Karpas-422 (cell line): ENCODE data around the gene RAB30. TPM values are rescaled to one million over a fixed set of nuclear protein-coding genes. Genes with fewer than 3 reads are reported as not detected.
"Not testable (repeated sequence)": the region's sequence is repeated elsewhere in the genome, so short reads cannot be mapped to it uniquely, and the experiment has no call there.

Experiments used
- DNase-seq: peaks from one replicate; pipeline ENCODE4 v3.0.0-alpha.2; 2015
- H2AFZ ChIP-seq: fragments of 200-600 bp; sonication (generic); 2 replicates; pipeline ENCODE4 v1.6.1; 2014; ENCODE audit warnings: antibody characterized with exemption, low read length, mixed read lengths
- H3K27ac ChIP-seq: fragments of 200-600 bp; sonication (generic); 2 replicates; pipeline ENCODE4 v1.5.1; 2014; ENCODE audit warnings: mild to moderate bottlenecking, low read length, moderate library complexity
- H3K27me3 ChIP-seq: fragments of 200-600 bp; sonication (generic); 2 replicates; pipeline ENCODE4 v1.6.1; 2014; ENCODE audit warnings: low read length, mixed read lengths
- H3K36me3 ChIP-seq: fragments of 200-600 bp; sonication (generic); 2 replicates; pipeline ENCODE4 v1.6.1; 2014; ENCODE audit warnings: low read length, mixed read lengths; ENCODE audit not compliant: insufficient read depth
- H3K4me1 ChIP-seq: fragments of 200-600 bp; sonication (generic); 2 replicates; pipeline ENCODE4 v1.6.1; 2014; ENCODE audit warnings: mild to moderate bottlenecking, low read length, mixed read lengths
- H3K4me2 ChIP-seq: fragments of 200-600 bp; sonication (generic); 2 replicates; pipeline ENCODE4 v1.6.1; 2014; ENCODE audit warnings: low read length, low read depth, mild to moderate bottlenecking; ENCODE audit not compliant: poor library complexity, severe bottlenecking
- H3K4me3 ChIP-seq: fragments of 200-600 bp; sonication (generic); 2 replicates; pipeline ENCODE4 v1.5.1; 2014; ENCODE audit warnings: mild to moderate bottlenecking, antibody characterized with exemption, low read length, mixed read lengths
- H3K79me2 ChIP-seq: fragments of 200-600 bp; sonication (generic); 2 replicates; pipeline ENCODE4 v1.6.1; 2014; ENCODE audit warnings: mild to moderate bottlenecking, low read length, mixed read lengths
- H3K9ac ChIP-seq: fragments of 200-600 bp; sonication (generic); 2 replicates; pipeline ENCODE4 v1.6.0; 2014; ENCODE audit warnings: low read length
- H3K9me2 ChIP-seq: fragments of 200-600 bp; sonication (generic), shearing (Covaris generic); replicated peaks from 2 replicates; pipeline ENCODE4 v1.6.0; 2014; ENCODE audit warnings: mild to moderate bottlenecking, low read length, moderate library complexity; ENCODE audit not compliant: insufficient read depth
- H3K9me3 ChIP-seq: fragments of 300-700, 200-600 bp; sonication (generic); 2 replicates; pipeline ENCODE4 v1.6.1; 2014; ENCODE audit warnings: low read length, mixed read lengths
- H4K20me1 ChIP-seq: fragments of 200-600 bp; sonication (generic); 2 replicates; pipeline ENCODE4 v1.6.1; 2014; ENCODE audit warnings: mild to moderate bottlenecking, antibody characterized with exemption, low read length, low read depth; ENCODE audit not compliant: insufficient read depth
- total RNA-seq: library from RNA; depleted of rRNA; stranded (reverse); fragments of >200 nt; shearing (Covaris generic); gene quantifications from 2 replicates; pipeline ENCODE4 v1.2.3, GENCODE V29; 2014; ENCODE audit warnings: low replicate concordance

The RAB30 gene
- total RNA-seq, 1 experiment from 2014 or later, result 66.5 TPM

- Histone ChIP-seq H3K27me3 (no peaks in the 10 kb centered on the region), H3K4me3 (no peak overlapping the region), H3K4me2 (peak overlapping the region; percentile 13), H3K79me2 (no peaks in the 10 kb centered on the region), H3K9me2 (no peaks in the 10 kb centered on the region), H4K20me1 (no peaks in the 10 kb centered on the region), H2AFZ (0 out of 2 replicates have a peak overlapping the region, but pooled peaks have one; percentile 11), H3K9me3 (no peaks in the 10 kb centered on the region), H3K9ac (no peak overlapping the region), H3K4me1 (peaks cover 13% of the 10 kb centered on the region), H3K27ac (peak overlapping the region; percentile 64), H3K36me3 (no peaks in the 10 kb centered on the region)
- DNase-seq, result peak; percentile 63
Observed at GRCh38 chr11:82969811-82970210, 101.9 kb downstream of the RAB30 start.

DNA sequence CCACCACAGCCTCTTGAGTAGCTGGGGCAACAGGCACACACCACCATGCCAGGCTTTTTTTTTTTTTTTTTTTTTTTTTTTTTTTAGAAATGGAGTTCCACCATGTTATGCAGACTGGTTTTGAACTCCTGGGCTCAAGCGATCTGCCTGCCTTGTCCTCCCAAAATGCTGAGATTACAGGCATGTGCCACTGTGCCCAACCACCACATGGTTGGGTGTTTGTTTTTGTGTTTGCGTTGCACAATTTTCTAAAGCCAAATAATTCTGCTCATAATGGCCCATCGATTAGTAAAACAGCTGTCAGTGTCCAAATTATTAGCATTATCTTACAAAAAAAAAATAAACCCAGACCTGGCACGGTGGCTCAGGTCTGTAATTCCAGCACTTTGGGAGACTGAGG is 104.3 kb downstream of the RAB30 start:
- DNase-seq, result no peak
- Histone ChIP-seq H3K36me3 (no peaks in the 10 kb centered on the region), H3K27me3 (no peaks in the 10 kb centered on the region), H3K9me2 (no peaks in the 10 kb centered on the region), H3K4me1 (peaks cover 17% of the 10 kb centered on the region), H3K27ac (no peak overlapping the region), H3K4me2 (no peak overlapping the region), H4K20me1 (no peaks in the 10 kb centered on the region), H2AFZ (no peak overlapping the region), H3K9me3 (no peaks in the 10 kb centered on the region; the same call in 1 of the 2 replicates), H3K4me3 (no peak overlapping the region), H3K79me2 (no peaks in the 10 kb centered on the region), H3K9ac (no peak overlapping the region)

DNA sequence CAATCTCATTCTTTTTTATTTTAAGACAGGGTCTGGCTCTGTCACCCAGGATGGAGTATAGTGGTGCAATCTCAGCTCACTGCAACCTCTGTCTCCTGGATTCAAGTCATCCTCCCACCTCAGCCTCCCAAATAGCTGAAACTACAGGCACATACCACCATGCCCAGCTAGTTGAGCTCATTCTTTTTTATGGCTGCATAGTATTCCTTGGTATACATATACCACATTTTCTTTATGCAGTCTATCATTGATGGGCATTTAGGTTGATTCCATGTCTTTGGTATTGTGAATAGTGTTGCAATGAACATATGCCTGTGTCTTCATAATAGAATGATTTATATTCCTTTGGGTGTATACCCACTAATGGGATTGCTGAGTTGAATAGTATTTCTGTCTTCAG is 109.7 kb downstream of the RAB30 start:
- H3K79me2 ChIP-seq, H3K4me2 ChIP-seq, H4K20me1 ChIP-seq, H3K36me3 ChIP-seq, H3K9ac ChIP-seq, H3K9me2 ChIP-seq, DNase-seq, H2AFZ ChIP-seq, H3K4me3 ChIP-seq, H3K9me3 ChIP-seq, H3K27ac ChIP-seq, H3K27me3 ChIP-seq: not testable (repeated sequence)
- peaks cover 21% of the 10 kb centered on the region for H3K4me1 ChIP-seq

- Histone ChIP-seq H3K9me2 (no peaks in the 10 kb centered on the region), H3K4me1 (peaks cover 23% of the 10 kb centered on the region), H3K27me3 (no peaks in the 10 kb centered on the region), H3K79me2 (no peaks in the 10 kb centered on the region), H3K9ac (peak overlapping the region; percentile 47; the same call in 1 of the 2 replicates), H3K36me3 (no peaks in the 10 kb centered on the region), H3K27ac (peak overlapping the region; percentile 57), H2AFZ (peak overlapping the region; percentile 30), H4K20me1 (no peaks in the 10 kb centered on the region), H3K4me3 (no peak overlapping the region), H3K9me3 (no peaks in the 10 kb centered on the region; the same call in 1 of the 2 replicates), H3K4me2 (peak overlapping the region; percentile 65)
- no peak for DNase-seq
Observed at GRCh38 chr11:82960779-82961143, 110.9 kb downstream of the RAB30 start.

DNA sequence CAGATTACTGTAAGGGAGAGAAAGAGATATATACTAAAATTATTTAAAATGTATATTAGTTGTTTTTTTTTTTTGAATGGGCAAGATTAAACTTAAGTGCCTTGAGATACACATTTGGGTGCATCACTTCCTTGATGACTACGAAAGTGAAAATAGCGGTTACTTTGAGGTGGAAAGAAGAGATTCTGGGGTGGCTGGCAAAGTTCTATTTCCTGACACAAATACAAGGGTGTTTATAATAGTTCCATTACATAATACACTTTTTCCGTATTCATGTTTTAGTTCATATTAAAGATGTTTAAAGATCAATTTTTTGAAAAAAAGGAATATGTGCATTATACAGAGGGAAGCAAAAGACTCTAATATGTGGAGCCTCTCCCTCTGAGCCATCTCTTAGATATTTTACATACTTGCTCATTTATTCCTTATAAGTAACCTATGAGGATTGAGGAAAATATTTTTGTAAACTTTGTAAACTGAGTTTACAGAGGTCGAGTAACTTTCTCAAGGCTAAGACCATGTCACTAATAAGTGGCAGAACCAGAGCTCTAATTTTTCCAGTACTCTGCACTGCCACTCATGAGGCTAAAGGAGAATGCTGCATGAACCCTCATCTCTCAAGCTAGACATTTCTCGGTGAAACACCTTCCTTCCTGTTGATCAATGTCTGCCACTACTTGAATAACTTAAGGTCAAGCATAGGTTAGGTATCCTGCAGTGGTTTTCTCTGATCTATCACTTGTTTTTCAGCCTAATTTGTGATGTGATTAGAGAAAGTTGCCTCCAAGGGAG is 111.5 kb downstream of the RAB30 start:
- Histone ChIP-seq H3K27me3 (no peaks in the 10 kb centered on the region), H3K79me2 (no peaks in the 10 kb centered on the region), H3K4me3 (peak overlapping the region; percentile 29), H4K20me1 (no peaks in the 10 kb centered on the region), H3K36me3 (no peaks in the 10 kb centered on the region), H3K4me2 (peak overlapping the region; percentile 65), H3K9me2 (no peaks in the 10 kb centered on the region), H3K9ac (peak overlapping the region; percentile 47), H3K27ac (peak overlapping the region; percentile 57), H3K9me3 (no peaks in the 10 kb centered on the region; the same call in 1 of the 2 replicates), H3K4me1 (peaks cover 25% of the 10 kb centered on the region), H2AFZ (peak overlapping the region; percentile 30)
- peak; percentile 68 for DNase-seq

DNA sequence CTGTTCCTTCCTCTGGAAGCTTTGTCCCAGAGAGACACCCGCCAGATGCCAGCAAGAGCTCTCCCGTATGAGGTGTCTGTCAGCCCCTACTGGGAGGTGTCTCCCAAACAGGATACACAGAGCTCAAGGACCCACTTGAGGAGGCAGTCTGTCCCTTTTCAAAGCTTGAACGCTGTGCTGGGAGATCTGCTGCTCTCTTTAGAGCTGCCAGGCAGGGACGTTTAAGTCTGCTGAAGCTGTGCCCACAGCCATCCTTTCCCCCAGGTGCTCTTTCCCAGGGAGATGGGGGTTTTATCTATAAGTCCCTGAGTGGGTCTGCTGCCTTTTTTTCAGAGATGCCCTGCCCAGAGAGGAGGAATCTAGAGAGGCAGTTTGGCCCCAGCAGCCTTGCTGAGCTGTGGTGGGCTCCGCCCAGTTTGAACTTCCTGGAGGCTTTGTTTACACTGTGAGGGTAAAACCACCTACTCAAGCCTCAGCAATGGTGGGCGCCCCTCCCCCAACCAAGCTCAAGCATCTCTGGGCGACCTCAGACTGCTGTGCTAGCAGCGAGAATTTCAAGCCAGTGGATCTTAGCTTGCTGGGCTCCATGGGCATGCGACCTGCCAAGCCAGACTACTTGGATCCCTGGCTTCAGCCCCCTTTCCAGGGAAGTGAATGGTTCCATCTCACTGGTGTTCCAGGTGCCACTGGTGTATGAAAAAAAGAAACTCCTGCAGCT is 115.8 kb downstream of the RAB30 start:
- not testable (repeated sequence) for H3K4me2 ChIP-seq, H2AFZ ChIP-seq, H3K9me2 ChIP-seq, H3K27me3 ChIP-seq, H3K9me3 ChIP-seq, H3K79me2 ChIP-seq, H3K4me3 ChIP-seq, H3K36me3 ChIP-seq, DNase-seq, H3K27ac ChIP-seq, H3K9ac ChIP-seq, H4K20me1 ChIP-seq
- H3K4me1 ChIP-seq, result peaks cover 24% of the 10 kb centered on the region

DNA sequence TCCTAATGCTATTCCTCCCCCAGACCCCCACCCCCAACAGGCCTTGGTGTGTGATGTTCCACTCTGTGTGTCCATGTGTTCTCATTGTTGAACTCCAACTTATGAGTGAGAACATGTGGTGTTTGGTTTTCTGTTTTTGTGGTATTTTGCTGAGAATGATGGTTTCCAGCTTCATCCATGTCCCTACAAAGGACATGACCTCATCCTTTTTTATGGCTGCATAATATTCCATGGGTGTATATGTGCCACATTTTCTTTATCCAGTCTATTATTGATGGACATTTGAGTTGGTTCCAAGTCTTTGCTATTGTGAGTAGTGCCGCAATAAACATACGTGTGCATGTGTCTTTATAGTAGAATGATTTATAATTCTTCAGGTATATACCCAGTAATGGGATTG is 121.2 kb downstream of the RAB30 start:
- H3K9me3 ChIP-seq, H3K79me2 ChIP-seq, H3K9me2 ChIP-seq: not testable (repeated sequence)

DNA sequence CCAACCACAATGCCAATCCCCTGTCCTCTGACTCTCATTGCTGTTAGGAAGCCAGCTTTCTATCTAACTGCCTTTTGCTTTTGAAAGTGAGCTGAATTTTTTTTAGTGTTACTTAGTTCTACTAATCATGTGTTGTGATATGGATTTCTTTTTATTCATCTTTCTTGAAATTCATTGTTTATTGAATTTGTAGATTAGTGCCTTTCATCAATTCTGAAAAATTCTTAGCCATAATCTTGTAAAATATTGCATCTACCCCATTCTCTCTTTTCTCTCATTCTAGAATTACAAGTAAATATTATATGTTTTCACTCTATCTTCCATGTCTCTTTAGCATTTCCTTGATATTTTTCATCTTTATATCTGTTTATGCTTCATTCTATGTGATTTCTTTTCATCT is 122.3 kb downstream of the RAB30 start:
- Histone ChIP-seq H3K27ac (no peak overlapping the region), H3K9ac (no peak overlapping the region), H3K4me2 (no peak overlapping the region), H3K4me3 (no peak overlapping the region), H3K9me3 (no peaks in the 10 kb centered on the region), H3K36me3 (no peaks in the 10 kb centered on the region), H3K79me2 (no peaks in the 10 kb centered on the region), H3K27me3 (no peaks in the 10 kb centered on the region), H4K20me1 (no peaks in the 10 kb centered on the region), H2AFZ (no peak overlapping the region), H3K4me1 (peaks cover 37% of the 10 kb centered on the region), H3K9me2 (no peaks in the 10 kb centered on the region)
- no peak for DNase-seq

More for the DNA sequence above, 121.2 kb downstream of the RAB30 start:
- H3K36me3 ChIP-seq, H3K4me3 ChIP-seq, DNase-seq, H3K27ac ChIP-seq, H3K27me3 ChIP-seq, H4K20me1 ChIP-seq, H3K9ac ChIP-seq, H3K4me2 ChIP-seq, H2AFZ ChIP-seq: not testable (repeated sequence)
- peaks cover 34% of the 10 kb centered on the region for H3K4me1 ChIP-seq
